ENCODE data around the gene METTL25B.
"Not testable (repeated sequence)": the region's sequence is repeated elsewhere in the genome, so short reads cannot be mapped to it uniquely, and the experiment has no call there.

METTL25B gene

GRCh38 chr1:156750191-156750672 lies 22.0 kb downstream of the METTL25B start:
- DNase-seq: peak; percentile 72

GRCh38 chr1:156750711-156751450 lies 22.6 kb downstream of the METTL25B start:
- peak; percentile 60 for DNase-seq

GRCh38 chr1:156751451-156751756 lies 23.1 kb downstream of the METTL25B start, which contains the start of gene HDGF:
TSS of gene HDGF (minus strand) at chr1:156751675. CDS start at chr1:156751429, 246 bp downstream.
- DNase-seq: no peak

- peak; percentile 99 for DNase-seq
These were observed 23.6 kb downstream of the METTL25B start for GRCh38 chr1:156751757-156752481.

- DNase-seq: no peak
These were observed 24.7 kb downstream of the METTL25B start for GRCh38 chr1:156752843-156753482.

GRCh38 chr1:156754219-156754618 lies 25.9 kb downstream of the METTL25B start:
- DNase-seq: no peak

- no peak for DNase-seq
These were observed 27.3 kb downstream of the METTL25B start for GRCh38 chr1:156755527-156755950.

GRCh38 chr1:156756355-156756754 lies 28.1 kb downstream of the METTL25B start:
- no peak for DNase-seq

GRCh38 chr1:156757572-156758253 lies 29.4 kb downstream of the METTL25B start:
- not testable (repeated sequence) for DNase-seq

GRCh38 chr1:156760092-156760795 lies 32.0 kb downstream of the METTL25B start:
- DNase-seq: no peak

- DNase-seq: no peak
These were observed 32.5 kb downstream of the METTL25B start for GRCh38 chr1:156760796-156761104.

GRCh38 chr1:156765136-156765535 lies 36.9 kb downstream of the METTL25B start:
- not testable (repeated sequence) for DNase-seq

GRCh38 chr1:156765666-156766065 lies 37.4 kb downstream of the METTL25B start:
- DNase-seq: no peak

GRCh38 chr1:156766298-156767100 lies 38.2 kb downstream of the METTL25B start:
- no peak for DNase-seq

- peak; percentile 97 for DNase-seq
These were observed 39.0 kb downstream of the METTL25B start, which contains the start of gene PRCC for GRCh38 chr1:156767101-156767878. TSS of gene PRCC (plus strand) at chr1:156767535. CDS start at chr1:156767772, 237 bp downstream.

GRCh38 chr1:156767879-156768604 lies 39.8 kb downstream of the METTL25B start:
- peak; percentile 39 for DNase-seq

GRCh38 chr1:156768610-156769295 lies 40.5 kb downstream of the METTL25B start:
- DNase-seq: no peak

GRCh38 chr1:156772222-156772621 lies 44.0 kb downstream of the METTL25B start:
- no peak for DNase-seq

All from stimulated activated CD4-positive, alpha-beta T cell treated with anti-CD3 and anti-CD28 coated beads, Interleukin-15, amount 100 ng/mL, for 24 hours (primary cell).